ENCODE data around the gene PPP6R3.

Gene PPP6R3

DNA sequence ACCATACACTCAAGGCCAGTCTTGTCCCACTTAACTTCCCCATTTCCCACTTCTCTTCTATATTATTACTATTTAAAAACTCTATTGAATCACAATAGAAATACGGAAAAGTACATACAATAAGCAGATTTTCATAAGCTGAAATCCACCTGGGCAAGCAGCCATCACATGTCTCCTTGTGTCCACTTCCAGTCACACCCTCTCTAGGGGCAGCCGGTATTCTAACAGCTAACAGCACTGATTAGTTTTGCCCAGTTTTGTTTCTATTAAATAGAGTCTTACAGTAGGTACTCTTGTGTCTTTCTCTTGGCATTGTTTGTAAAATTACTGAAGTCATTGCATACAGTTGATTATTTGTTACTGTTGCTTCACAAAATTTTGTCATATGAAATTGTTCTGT is 37.8 kb downstream of the PPP6R3 start:
- DNase-seq, result peak in 1 of 2 experiments; percentile 41

DNA sequence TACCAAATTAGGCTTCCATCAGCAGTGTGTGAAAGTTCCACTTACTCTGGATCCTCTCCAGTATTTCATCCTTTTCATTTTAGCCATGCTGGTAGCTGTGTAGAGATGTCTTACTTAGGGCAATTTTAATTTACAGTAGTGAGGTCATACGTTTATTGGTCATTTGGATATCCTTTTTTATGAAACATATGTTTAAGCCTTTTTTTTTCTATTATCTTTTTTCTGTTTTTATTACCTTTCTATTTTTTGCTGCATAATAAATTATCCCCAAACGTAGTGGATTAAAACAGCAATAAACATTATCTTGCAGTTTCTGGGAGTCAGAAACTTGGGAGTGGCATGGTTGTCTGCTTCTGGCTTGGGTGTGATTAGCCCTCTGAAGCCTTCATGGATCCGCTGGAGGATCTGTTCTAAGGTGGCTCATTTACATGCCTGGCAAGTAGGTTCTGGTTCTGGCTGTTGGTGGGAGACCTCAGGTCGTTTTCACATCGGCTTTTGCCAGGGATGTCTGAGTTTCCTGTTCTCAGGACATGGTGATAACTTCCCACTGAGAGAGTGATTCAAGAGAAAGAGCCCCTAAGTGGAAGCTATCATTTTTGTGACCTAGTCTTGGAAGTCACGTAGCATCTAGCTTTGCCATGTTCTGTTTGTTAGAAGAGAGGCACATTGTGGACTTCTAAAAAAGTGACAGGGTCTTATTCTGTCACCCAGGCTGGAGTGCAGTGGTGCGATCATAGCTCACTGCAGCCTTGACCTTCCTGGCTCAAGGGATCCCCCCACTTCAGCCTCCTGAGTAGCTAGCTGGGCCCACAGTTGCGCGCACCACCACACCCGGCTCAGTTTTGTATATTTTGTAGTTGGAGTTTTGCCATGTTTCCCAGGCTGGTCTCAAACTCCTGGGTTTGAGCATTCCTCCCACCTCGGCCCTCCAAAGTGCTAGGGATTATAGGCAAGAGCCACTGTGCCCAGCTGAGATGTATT is 38.6 kb downstream of the PPP6R3 start:
- DNase-seq, result no peak

DNA sequence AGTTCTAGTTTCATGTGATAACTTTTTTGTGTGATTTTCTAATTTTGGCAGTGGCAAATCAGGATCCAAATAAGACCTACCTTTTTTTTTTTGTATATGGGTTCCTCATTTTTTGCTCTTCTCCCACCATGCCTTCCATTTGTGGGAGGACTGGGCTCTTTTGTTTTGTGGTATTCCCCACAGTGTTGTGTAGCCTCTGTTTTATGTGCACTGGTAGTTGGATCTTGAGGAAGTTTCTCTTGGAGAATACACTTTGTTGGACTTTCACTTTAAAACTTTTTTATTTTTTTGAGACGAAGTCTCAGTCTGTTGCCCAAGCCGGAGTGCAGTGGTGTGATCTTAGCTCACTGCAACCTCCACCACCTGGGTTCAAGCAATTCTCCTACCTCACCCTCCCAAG is 39.7 kb downstream of the PPP6R3 start:
- DNase-seq, result peak in 1 of 2 experiments; percentile 25

DNA sequence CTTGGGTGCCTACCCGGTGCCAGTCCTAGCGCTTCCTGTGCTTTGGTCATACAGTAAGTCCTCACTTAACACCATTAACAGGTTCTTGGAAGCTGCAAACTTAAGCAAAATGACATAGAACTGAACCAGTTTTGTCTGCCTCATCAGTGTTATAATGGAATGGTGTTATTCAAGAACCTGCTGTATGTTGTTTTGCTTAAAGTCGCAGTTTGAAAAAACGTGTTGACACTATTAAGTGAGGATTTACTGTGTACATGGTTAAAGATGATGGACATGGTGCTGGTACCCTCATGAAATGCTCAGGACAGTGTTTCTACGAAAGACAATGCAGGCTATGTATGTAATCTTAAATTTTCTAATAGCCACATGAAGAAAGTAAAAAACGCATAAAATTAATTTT is 41.3 kb downstream of the PPP6R3 start:
- no peak for DNase-seq

DNA sequence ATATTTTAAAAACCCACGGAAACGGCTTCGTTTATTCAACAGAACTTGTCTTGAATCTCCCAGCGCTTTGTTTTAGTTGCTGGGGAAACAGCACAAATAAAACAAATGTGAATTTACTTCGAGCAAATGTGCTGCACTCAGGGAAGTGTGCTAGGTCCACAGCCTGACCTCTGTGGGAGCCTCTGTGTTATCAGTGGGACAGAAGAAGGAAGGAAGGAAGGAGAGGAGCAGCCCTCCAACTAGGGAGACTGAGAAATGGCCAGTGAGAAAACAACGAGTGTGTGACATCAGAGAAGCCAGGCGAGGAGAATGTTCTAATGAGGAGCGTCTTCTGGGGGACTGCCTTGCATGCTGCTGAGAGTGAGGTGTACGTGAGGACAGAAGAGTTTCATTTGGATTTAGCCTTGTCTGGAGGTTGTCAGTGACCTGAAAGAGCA is 42.7 kb downstream of the PPP6R3 start:
- DNase-seq, result peak in 1 of 2 experiments; percentile 18

DNA sequence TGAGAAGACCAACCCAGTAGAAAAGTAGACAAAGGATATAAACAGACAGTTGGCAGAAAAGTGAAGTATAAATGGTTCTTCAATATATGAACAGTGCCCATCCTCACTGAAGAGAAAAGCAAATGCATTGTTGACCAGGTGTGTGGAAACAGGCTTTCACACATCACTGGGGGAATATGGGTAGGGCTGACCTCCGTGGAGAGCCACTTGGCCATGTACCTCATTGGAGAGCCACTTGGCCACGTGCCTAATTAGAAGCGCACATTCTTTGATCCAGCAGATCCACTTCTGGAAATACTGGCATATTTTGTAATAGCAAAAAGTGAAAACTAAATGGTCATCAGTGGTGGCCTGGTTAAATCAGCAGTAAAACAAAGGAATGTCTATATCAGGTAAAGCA is 43.2 kb downstream of the PPP6R3 start:
- DNase-seq, result no peak

DNA sequence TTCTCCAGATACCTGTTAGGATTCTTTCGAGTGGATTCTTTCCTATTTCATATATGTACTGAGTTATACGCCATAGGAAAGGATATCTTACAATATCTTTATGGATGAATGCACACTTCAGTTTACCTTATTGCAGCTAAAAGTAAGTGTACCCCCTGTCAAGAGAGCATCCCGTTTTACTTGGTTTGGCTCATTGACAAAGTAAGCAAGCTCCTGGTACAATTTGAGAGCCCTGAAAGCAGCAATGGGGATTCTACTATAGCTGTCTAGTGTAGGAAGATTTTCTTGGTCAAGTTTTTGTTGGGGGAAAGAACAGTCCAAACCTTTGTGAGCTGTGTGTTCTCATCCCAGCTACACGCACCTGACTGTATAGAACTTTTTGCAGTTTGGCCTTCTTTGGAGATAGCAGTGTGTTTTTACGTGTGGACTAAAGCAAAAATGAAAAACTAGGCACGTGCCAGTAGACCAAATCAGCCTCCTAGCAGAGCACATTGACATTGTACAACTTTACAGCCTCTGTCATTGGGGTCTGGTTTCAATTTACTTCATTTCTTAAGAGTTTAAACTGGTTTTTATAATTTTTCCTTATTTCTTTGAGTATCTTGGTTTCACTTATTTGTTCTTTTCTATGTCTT is 44.0 kb downstream of the PPP6R3 start:
- no peak for DNase-seq

DNA sequence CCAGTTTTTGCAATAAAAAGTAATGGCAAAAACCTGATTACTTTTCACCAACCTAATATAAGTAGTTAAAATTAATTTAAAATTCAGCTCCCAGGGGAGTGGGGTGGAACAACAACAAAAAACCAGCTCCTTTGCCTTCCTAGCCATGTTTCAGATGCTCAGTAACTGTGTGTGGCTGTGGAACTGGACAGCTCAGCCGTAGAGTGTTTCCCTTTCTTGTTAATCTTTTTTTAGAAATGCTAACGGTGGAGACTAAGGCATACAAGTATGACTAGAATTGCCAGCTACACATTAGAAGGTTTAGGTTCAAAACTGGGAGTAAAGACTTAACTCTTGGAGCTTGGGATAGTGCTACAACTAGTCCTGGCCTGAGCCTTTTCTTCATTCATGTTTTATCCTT is 45.0 kb downstream of the PPP6R3 start:
- DNase-seq, result peak; percentile 26 to 42

DNA sequence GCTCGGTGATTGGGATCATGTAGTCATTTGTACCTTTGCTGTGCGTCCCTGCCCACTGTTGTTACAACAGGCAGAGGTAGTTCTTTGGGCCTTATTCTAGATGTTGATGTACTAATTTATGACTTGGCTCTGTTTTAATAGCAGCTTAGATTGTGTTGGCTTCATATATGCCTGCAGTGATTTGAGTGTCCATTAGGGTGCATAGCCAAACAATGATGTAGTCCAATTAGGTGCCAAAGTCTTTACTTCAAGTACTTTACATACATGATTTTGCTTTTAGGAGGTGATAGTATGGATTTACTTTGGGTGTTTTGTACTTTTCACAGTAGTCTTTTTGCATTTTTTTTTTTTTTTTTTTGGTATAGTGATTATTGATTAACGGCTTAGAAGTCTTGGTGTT is 46.4 kb downstream of the PPP6R3 start:
- no peak for DNase-seq

DNA sequence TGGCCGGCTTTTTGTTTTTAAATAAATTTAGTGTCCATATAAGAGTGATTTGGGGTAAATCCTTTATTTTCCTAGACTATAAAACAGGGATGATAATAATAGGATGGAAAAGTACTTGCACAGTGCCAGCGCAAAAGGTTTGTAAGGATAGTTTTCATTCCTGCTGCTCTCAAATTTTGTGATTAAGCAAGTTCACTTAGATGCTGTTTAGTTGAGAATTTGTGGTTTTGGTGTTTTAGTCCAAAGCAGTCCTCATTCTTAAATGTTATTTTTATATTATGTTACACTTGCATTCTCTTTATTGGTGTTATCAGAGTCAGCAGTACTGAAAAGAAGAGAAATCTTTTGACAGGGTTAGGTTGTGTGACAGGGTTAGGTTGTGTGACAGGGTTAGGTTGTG is 47.9 kb downstream of the PPP6R3 start:
- no peak for DNase-seq

DNA sequence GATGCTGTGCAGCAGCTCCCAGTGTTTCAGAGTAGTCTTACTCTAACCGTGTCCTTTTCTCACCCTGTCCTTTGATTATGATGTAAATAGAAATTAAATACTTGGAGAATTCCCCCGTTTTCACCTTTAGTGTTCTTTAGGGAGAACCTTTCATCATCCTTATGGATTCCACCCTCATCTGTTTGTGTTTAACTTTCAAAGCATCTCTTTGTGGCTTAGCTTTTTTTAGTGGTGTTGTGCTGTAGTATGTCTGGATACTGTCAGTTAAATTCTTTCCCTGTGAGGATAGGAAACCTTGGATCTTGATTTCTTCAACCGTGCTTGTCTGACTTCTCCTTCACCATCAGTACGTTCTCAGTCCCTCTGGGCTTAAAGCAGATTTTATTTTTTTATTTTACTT is 48.5 kb downstream of the PPP6R3 start:
- no peak for DNase-seq

DNA sequence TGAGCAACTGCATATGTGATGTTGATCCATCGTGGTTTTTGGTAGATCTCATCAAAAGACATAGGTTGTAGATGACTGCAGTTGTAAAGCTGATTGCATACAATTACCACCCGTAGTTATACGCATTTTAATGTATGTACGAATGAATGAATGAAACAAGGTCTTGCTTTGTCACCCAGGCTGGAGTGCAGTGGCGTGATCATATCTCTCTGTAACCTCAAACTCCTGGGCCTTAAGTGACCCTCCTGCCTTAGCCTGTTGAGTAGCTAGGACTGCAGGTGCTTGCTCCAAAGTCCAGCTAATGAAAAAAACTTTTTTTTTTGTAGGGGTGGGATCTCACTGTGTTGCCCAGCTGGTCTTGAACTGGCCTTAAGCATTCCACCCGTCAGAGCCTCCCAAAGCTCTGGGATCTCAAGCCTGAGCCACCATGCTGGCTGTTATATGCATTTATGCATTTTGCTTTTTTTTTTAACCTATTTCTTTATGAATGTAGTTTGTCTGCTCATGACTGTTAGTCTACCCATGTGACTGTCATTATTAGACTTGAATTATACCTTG is 53.5 kb downstream of the PPP6R3 start:
- DNase-seq, result no peak

DNA sequence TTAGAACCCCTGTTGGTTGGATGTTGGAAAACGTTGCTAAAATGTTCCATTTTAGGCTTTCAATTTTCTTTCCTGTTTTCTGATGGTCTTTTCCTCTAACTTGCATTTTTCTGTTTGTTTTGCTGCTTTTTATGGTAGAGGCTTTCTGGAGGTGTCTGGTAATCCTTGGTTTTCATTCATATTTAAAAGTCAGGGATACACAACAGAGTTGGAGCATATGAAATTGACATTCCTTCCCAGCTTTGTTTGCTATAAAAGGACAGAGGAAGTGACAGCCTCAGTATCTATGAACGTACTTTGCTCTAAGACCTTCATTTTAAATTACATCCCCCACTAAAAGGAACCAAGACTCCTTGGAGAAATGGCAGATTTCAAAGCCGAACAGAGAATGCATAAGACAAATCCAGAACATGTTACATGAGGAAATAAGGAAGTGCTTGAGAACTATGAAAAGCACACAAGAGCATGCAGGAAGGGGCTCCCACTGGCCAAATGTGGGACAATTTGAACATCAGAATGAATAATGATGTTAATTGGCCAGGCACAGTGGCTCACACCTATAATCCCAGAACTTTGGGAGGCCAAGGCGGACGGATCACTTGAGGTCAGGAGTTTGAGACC is 56.7 kb downstream of the PPP6R3 start:
- DNase-seq, result peak; percentile 24 to 37

DNA sequence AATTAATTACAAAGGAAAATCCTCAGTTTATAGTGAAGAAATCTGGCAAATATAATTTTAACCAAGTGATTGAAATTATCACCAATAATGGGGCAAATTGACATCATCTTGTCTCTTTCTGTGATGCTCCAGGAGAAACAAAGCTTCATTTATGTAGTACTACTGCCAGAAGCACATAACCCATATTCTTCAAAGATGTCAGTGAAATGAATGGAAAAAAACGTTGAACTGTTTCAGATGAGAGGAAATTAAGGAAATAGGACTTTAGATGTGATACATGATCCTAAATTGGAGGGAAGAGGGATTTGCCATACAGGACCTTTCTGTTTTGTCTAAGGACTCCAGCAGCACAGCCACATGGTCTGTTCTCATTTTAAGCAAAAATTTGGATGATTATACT is 57.6 kb downstream of the PPP6R3 start:
- no peak for DNase-seq

DNA sequence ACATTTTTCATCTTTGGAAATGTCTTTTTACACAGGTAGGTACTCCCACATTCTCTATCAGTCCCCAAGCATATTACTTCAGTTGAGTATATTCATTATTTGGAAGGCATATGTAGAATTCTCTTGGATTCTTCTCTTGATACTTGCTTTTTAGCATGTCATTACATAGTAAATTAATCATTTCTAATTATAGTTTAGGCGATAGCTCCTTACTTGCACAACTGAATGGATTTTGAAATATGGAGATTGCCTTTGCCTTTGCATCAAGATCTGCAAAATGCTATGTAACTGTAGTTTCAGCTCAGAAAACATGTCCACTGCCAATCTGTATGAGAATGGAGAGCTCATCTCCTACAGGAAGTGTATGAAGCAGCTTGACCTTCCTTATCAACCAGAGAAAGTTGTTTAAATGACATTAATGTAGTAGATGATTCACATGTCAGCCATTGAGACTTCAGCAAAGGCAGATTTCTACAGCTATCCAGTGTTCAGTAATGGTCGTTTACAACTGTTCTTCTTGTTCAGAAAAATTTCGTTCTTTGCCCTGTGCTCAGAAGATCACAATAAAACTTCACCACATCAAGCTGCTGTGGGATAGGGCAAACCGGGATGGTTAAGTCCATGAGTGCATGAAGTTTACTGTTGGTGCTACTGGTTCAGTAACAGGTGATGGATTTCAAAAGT is 61.6 kb downstream of the PPP6R3 start:
- DNase-seq, result no peak

DNA sequence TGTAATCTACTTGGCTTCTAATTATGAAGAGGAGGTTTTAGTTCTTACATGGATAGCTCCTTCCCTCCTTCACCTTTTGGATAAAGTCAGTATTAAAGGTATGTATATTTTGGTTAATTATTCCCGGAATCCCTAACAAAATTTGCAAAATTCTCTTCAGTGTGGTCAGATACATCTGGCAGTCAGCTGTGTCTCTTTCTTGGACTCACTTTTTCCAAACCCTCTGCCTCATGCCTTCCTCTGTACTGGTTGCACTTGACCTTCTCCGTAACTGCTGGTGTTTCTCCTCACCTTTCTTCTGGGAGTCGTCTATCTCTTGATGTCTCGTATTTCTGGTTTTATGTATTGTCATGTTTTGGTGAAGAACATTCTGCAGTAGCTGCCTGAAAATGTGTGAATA is 62.5 kb downstream of the PPP6R3 start:
- DNase-seq, result no peak

DNA sequence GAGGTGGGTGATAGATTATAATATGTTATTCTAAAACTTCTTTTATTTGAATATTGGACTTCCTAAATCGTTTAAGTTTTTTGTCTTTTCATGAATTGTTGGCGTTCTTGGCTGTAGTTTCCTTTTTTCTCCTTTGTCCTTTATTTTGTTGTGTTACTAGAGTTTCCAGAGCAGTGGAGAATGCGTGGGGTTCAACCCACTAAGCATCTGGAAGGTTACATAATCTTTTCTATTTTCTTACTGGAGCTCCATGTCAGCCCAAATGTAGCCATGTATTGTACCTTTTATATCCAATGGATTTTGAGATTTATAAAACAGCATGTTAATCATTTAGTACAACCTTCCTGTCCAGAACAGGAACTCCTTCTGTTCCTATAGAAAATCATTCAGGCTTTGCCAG is 63.2 kb downstream of the PPP6R3 start:
- DNase-seq, result no peak

DNA sequence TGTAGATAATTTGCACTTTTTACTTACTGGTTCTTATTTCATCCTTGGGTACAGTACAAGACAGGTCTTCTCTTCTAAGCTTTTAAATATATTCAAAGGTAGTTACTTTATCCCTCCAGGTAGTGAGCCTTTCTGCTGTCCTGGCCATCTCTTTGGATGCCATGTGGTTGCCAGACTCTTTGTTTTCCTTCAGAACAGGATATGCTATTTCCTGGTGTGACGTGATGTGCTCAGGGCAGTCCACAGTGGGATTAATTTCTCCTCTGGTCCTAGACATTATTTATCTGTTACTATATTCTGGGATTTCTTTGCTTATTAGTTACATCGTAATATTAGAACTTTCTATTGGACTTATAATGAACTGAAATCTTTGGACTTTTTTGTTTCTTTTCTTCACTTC is 63.7 kb downstream of the PPP6R3 start:
- DNase-seq, result no peak

DNA sequence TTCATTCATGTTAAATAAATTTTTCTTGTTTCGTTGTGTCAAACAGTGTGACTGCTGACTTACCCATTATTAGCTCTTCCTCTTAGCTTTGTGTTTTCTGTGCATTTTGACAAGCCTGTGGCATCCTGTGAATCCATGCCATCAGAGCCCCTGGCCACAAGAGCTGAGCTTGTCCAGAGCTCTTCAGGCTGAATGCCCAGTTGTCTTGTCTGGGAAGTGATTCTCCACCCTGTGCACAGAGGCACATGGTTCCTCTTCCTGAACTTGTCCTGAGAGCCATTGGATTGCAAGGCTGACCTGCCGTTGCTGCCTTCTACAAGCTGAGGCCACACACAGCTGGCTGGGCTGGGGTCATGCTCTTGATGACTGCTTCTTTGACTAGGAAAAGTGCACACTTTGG is 64.1 kb downstream of the PPP6R3 start:
- no peak for DNase-seq

DNA sequence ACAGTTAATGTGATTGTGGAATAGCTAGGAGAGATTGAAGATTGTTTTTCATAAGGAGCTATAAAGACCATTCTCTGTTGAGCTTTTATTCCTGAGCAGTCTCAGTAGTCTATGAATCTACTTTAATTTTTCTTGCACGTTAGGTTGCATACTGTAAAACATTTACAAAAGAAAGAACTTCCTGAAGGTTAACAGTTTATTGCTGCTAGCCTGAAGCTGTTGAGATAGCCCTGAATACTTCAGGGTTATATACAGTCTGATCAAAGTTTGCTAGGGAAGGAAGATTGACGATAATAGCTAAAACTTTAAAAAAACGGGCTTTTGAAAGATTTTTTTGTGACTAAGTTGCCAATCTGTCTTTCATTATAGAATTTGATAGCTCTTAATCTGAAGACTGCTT is 64.8 kb downstream of the PPP6R3 start:
- no peak for DNase-seq

DNA sequence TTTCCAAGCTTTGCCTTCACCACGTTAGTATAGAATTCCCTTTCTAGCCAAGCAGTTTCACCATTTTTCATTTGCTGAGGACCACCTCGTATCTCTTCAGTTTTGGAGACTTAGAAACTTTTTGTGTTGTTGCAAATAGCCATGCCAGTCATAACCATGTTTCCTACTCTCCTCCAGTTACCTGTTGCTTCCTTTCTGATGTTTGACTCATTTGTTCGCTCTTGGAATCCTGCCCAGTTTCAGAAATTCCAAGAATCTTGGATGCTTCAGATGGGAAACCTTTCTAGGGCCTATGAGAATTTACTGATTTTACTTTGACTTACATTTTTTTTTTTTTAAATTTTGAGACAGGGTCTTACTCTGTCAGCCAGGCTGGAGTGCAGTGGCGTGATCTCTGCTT is 65.4 kb downstream of the PPP6R3 start:
- DNase-seq, result no peak

DNA sequence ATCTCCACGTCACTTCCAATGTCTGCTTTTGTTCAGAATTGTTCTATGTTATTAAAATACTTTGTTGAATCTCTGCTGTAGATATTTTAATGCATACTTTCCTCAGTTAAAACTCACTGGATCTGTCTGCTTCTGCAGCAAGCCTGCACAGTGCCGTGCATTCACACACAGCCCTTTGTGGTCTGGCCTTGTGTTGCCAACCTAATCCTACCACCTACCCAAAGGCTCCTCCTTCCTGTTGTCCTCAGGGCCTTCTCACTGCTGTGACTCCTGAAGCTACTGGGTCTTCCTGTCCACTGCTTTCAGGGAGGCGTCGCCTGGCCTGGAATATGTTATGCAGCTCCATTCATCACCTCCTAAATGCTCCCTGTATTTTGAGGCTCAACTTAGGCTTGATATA is 67.0 kb downstream of the PPP6R3 start:
- DNase-seq, result no peak

DNA sequence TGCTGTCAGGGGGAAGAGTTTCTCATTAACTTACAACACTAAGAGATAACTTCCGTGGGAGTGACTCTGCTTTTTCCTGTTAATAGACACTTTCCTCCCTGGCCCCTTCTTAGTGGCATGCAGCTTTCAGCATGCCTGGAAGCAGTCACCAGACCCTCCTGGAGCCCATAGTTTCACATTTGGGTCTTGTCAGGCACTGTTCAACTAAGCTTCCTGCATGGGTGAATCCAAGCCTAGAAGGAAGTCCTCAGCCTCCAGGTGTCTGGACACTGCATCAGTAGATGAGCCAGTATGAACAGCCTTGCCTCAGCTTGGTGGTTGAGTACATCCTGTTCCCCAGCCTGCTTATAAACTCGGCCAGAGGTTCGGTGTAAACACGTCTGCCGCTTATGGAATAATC is 68.1 kb downstream of the PPP6R3 start:
- DNase-seq, result peak; percentile 48 to 56

Measured in Kasumi-1 (cell line).